Right atrium auricular region (tissue), 2 donors: ENCODE data around the gene TMEM150C. TPM values are rescaled to one million over a fixed set of nuclear protein-coding genes. Genes with fewer than 3 reads are reported as not detected.

Source experiments
- DNase-seq: peaks from one replicate; pipeline ENCODE4 v3.0.0-alpha.2; 2019; ENCODE audit warnings: low spot score
- H3K27ac ChIP-seq, 2 donors: fragments of 200-600 bp; sonication (generic); 1 replicate in 1 of 2; 2 replicates in 1 of 2; pipeline ENCODE4 v1.5.1; 2016 to 2019
- H3K27me3 ChIP-seq, 2 donors: fragments of 200-600 bp; sonication (generic); one replicate each; pipeline versions ENCODE4 v1.5.1 to v1.6.0; 2017 to 2019
- H3K36me3 ChIP-seq: fragments of 200-600 bp; sonication (generic); one replicate; pipeline ENCODE4 v1.5.1; 2016
- H3K4me1 ChIP-seq, 2 donors: fragments of 200-600 bp; sonication (generic); one replicate each; pipeline versions ENCODE4 v1.5.1 to v1.6.0; 2017 to 2019
- H3K4me3 ChIP-seq, 2 donors: fragments of 200-600 bp; sonication (generic); 1 replicate in 1 of 2; 2 replicates in 1 of 2; pipeline ENCODE4 v1.5.1; 2017 to 2019; ENCODE audit warnings: mild to moderate bottlenecking in 1 of 2, moderate library complexity in 1 of 2
- H3K9me3 ChIP-seq, 2 donors: fragments of 200-600 bp; sonication (generic); one replicate each; pipeline ENCODE4 v1.5.1; 2019
- total RNA-seq, 2 donors: library from RNA; depleted of rRNA; stranded (reverse); fragments of >200 nt; gene quantifications; one replicate each; pipeline ENCODE4 v1.1.0, GENCODE V29; 2016
- TF ChIP-seq, protein P1 (sequence below), 2 donors: fragments of 200-600 bp; sonication (generic); IDR thresholded peaks; one replicate each; pipeline ENCODE4 v1.5.1; 2019; ENCODE audit warnings: antibody characterized with exemption in 2 of 2

The TMEM150C gene
- total RNA-seq, 2 donors from 2014 or later, result 14.2 to 21.2 TPM

- Histone ChIP-seq H3K36me3 (no peaks in the 10 kb centered on the region), H3K9me3 (no peaks in the 10 kb centered on the region), H3K4me1 (no peaks in the 10 kb centered on the region), H3K27me3 (no peaks in the 10 kb centered on the region), H3K27ac (no peak overlapping the region), H3K4me3 (no peak overlapping the region)
- DNase-seq, result no peak
- TF ChIP-seq, protein P1, sequence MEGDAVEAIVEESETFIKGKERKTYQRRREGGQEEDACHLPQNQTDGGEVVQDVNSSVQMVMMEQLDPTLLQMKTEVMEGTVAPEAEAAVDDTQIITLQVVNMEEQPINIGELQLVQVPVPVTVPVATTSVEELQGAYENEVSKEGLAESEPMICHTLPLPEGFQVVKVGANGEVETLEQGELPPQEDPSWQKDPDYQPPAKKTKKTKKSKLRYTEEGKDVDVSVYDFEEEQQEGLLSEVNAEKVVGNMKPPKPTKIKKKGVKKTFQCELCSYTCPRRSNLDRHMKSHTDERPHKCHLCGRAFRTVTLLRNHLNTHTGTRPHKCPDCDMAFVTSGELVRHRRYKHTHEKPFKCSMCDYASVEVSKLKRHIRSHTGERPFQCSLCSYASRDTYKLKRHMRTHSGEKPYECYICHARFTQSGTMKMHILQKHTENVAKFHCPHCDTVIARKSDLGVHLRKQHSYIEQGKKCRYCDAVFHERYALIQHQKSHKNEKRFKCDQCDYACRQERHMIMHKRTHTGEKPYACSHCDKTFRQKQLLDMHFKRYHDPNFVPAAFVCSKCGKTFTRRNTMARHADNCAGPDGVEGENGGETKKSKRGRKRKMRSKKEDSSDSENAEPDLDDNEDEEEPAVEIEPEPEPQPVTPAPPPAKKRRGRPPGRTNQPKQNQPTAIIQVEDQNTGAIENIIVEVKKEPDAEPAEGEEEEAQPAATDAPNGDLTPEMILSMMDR (IDR thresholded peaks at IDR 0.05), result no peak
Measured at GRCh38 chr4:82521283-82521682, 40.5 kb downstream of the TMEM150C start.

- H3K4me3 ChIP-seq, result no peak overlapping the region
- H3K27me3 ChIP-seq, result no peaks in the 10 kb centered on the region
- no peak for DNase-seq
- TF ChIP-seq, protein P1 (IDR thresholded peaks at IDR 0.05), result no peak
- no peak overlapping the region for H3K27ac ChIP-seq
- no peaks in the 10 kb centered on the region for H3K36me3 ChIP-seq
- no peaks in the 10 kb centered on the region for H3K4me1 ChIP-seq
- no peaks in the 10 kb centered on the region for H3K9me3 ChIP-seq
Measured at GRCh38 chr4:82519776-82520175, 42.0 kb downstream of the TMEM150C start.

- H3K4me3 ChIP-seq, result no peak overlapping the region
- TF ChIP-seq, protein P1 (IDR thresholded peaks at IDR 0.05), result no peak
- no peak for DNase-seq
- H3K36me3 ChIP-seq, result no peaks in the 10 kb centered on the region
- H3K27ac ChIP-seq, result no peak overlapping the region
- H3K4me1 ChIP-seq, result no peaks in the 10 kb centered on the region
- no peaks in the 10 kb centered on the region for H3K9me3 ChIP-seq
- H3K27me3 ChIP-seq, result no peaks in the 10 kb centered on the region
Measured at GRCh38 chr4:82519072-82519471, 42.7 kb downstream of the TMEM150C start.

- Histone ChIP-seq H3K27ac (no peak overlapping the region), H3K27me3 (no peaks in the 10 kb centered on the region), H3K4me1 (no peaks in the 10 kb centered on the region), H3K9me3 (no peaks in the 10 kb centered on the region), H3K4me3 (no peak overlapping the region), H3K36me3 (no peaks in the 10 kb centered on the region)
- DNase-seq, result no peak
- TF ChIP-seq, protein P1 (IDR thresholded peaks at IDR 0.05), result no peak
Measured at GRCh38 chr4:82517043-82517442, 44.7 kb downstream of the TMEM150C start.

DNA sequence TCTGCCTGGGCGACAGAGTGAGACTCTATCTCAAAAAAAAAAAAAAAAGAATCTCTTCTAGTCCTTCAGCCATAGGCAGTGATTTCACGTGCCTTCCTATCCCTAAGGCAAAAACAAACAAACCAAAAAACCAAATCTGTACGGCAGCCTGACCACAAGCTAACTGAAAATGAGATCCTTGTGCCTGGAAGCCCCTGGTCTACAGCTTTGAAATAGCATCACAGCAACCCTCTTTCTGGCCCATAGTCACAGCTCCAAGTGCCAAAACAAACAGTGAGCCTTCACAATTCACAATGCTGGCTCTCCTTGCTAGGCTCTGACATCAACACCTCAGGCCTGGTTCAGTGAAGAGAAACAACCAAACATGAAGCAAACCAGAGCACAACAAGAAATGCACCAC lies 46.1 kb downstream of the TMEM150C start:
- TF ChIP-seq, protein P1 (IDR thresholded peaks at IDR 0.05), result no peak
- peak; percentile 73 for DNase-seq

DNA sequence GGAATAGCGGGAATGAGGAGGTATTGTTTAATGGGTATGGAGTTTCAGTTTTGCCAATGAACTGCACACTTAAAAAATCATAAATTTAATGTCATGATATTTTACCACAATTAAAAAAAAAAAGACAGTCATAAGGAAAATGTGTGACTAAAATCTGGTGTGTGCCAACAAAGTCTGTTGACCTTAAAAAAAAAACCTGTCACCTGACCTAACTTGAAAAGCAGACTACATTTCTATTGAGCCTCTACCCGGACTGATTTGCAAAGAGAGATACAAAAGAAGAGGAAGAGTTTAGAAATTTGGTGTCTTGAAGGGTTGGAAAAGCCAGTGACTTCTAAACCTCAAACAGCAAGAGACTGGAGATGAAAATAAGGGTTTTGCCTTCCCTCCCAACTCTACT lies 48.4 kb downstream of the TMEM150C start:
- Histone ChIP-seq H3K4me1 (no peaks in the 10 kb centered on the region), H3K27ac (no peak overlapping the region), H3K36me3 (no peaks in the 10 kb centered on the region), H3K27me3 (no peaks in the 10 kb centered on the region), H3K9me3 (no peaks in the 10 kb centered on the region), H3K4me3 (no peak overlapping the region)
- TF ChIP-seq, protein P1 (IDR thresholded peaks at IDR 0.05), result no peak
- no peak for DNase-seq

More for the DNA sequence above, 46.1 kb downstream of the TMEM150C start:
- Histone ChIP-seq H3K36me3 (no peaks in the 10 kb centered on the region), H3K9me3 (no peaks in the 10 kb centered on the region), H3K27me3 (no peaks in the 10 kb centered on the region), H3K27ac (no peak overlapping the region), H3K4me3 (no peak overlapping the region), H3K4me1 (no peaks in the 10 kb centered on the region)
